NCI-H1930 (cell line): ENCODE data around the gene WASF2.
"Not testable (repeated sequence)": the region's sequence is repeated elsewhere in the genome, so short reads cannot be mapped to it uniquely, and the experiment has no call there.

ENCODE experiments used
- DNase-seq, 2 experiments: peaks; one replicate each; lab custom pipeline; 2025; lab: John Stamatoyannopoulos, UW

Gene WASF2

GRCh38 chr1:27418326-27419185 is 71.4 kb downstream of the WASF2 start:
- DNase-seq: no peak

- DNase-seq: no peak
These were observed 72.3 kb downstream of the WASF2 start for GRCh38 chr1:27417713-27418112.

- peak; percentile 11 to 24 for DNase-seq
These were observed 73.4 kb downstream of the WASF2 start for GRCh38 chr1:27416387-27417111.

- DNase-seq: no peak
These were observed 75.9 kb downstream of the WASF2 start for GRCh38 chr1:27414091-27414490.

- no peak for DNase-seq
These were observed 77.0 kb downstream of the WASF2 start for GRCh38 chr1:27413004-27413403.

- no peak for DNase-seq
These were observed 77.5 kb downstream of the WASF2 start for GRCh38 chr1:27412502-27412901.

GRCh38 chr1:27410709-27411108 is 79.3 kb downstream of the WASF2 start:
- DNase-seq: no peak

- no peak for DNase-seq
These were observed 80.3 kb downstream of the WASF2 start for GRCh38 chr1:27409669-27410068.

GRCh38 chr1:27408151-27408550 is 81.8 kb downstream of the WASF2 start:
- DNase-seq: no peak

- DNase-seq: not testable (repeated sequence)
These were observed 83.2 kb downstream of the WASF2 start for GRCh38 chr1:27406791-27407190.

GRCh38 chr1:27406362-27406680 is 83.6 kb downstream of the WASF2 start:
- no peak for DNase-seq

- not testable (repeated sequence) for DNase-seq
These were observed 84.2 kb downstream of the WASF2 start for GRCh38 chr1:27405598-27406361.

- no peak for DNase-seq
These were observed 84.9 kb downstream of the WASF2 start for GRCh38 chr1:27405074-27405473.

- no peak for DNase-seq
These were observed 86.0 kb downstream of the WASF2 start for GRCh38 chr1:27403931-27404330.

- no peak for DNase-seq
These were observed 86.8 kb downstream of the WASF2 start for GRCh38 chr1:27403065-27403726.

- no peak for DNase-seq
These were observed 87.6 kb downstream of the WASF2 start for GRCh38 chr1:27402349-27402754.

- no peak for DNase-seq
These were observed 89.0 kb downstream of the WASF2 start for GRCh38 chr1:27400963-27401341.

GRCh38 chr1:27400082-27400962 is 89.6 kb downstream of the WASF2 start:
- no peak for DNase-seq

- DNase-seq: no peak
These were observed 90.5 kb downstream of the WASF2 start for GRCh38 chr1:27399251-27400025.

- no peak for DNase-seq
These were observed 91.4 kb downstream of the WASF2 start for GRCh38 chr1:27398405-27399149.
